HCT116 (cell line): Measurements from ENCODE around the gene VCPKMT. TPM values are rescaled to one million over a fixed set of nuclear protein-coding genes. Genes with fewer than 3 reads are reported as not detected.
A peak's percentile ranks its signal among the peaks of the same experiment; 100 is the strongest.

Experiments used
- ATAC-seq: fragments of 200-7000 bp; cut with Tn5 transposase; 2 replicates; pipeline ENCODE4 v1.9.1; 2020; ENCODE audit warnings: mild to moderate bottlenecking, moderate library complexity
- BruUV-seq: library from RNA; stranded (reverse); fragments of 400-500 nt; replicated peaks from 2 replicates; lab custom pipeline; 2021; lab: Mats Ljungman, UMichigan
- CTCF ChIA-PET: fragments of 300-600 bp; sonication (Branson Sonifier 250); formaldehyde crosslinking; loops from one replicate; lab custom pipeline; 2021; ENCODE audit warnings: antibody characterized with exemption; lab: Charles Lee
- POLR2A ChIA-PET: fragments of 300-600, 350-600 bp; sonication (Branson Sonifier 250); formaldehyde crosslinking; loops from one replicate; lab custom pipeline; 2021; ENCODE audit warnings: antibody characterized with exemption; lab: Charles Lee
- RAD21 ChIA-PET, 2 experiments: fragments of 300-600 bp; sonication (Branson Sonifier 250); formaldehyde crosslinking; loops; one replicate each; lab custom pipeline; 2023; ENCODE audit warnings: low total read pairs in 2 of 2; ENCODE audit not compliant: uncharacterized antibody in 2 of 2, unreplicated experiment in 2 of 2, low non-redundant PET in 1 of 2; lab: Charles Lee
- DNase-seq: peaks from one replicate; pipeline ENCODE4 v3.0.0-alpha.2; 2010; ENCODE audit warnings: low read depth, low spot score
- H2AFZ ChIP-seq: fragments of 200-600 bp; shearing (Covaris generic), sonication (generic); 2 replicates; pipeline ENCODE4 v1.6.1; 2017; ENCODE audit warnings: low read depth, mixed run types, mixed read lengths, antibody characterized with exemption, low read length; ENCODE audit not compliant: poor library complexity, severe bottlenecking
- H3K27ac ChIP-seq: 2 replicates; pipeline ENCODE4 v1.5.1; 2012; ENCODE audit warnings: low read depth, low read length
- H3K27me3 ChIP-seq: fragments of 200-600 bp; sonication (generic); 2 replicates; pipeline ENCODE4 v1.6.1; 2016; ENCODE audit warnings: mixed run types, low read length, mixed read lengths; ENCODE audit not compliant: insufficient read depth
- H3K36me3 ChIP-seq, 2 experiments: fragments of 200-500 bp in 1 of 2; fragments of 200-600 bp in 1 of 2; sonication (Bioruptor generic) in 1 of 2; sonication (generic) in 1 of 2; 2 replicates each; pipeline versions ENCODE4 v1.5.1 to v1.6.1; 2014 to 2016; ENCODE audit warnings: low read length in 2 of 2, inconsistent platforms in 1 of 2, mixed read lengths in 1 of 2, mixed run types in 1 of 2; ENCODE audit not compliant: insufficient read depth in 2 of 2, control insufficient read depth in 1 of 2
- H3K4me1 ChIP-seq, 2 experiments: fragments of 200-600 bp in 1 of 2; sonication (generic) in 1 of 2; 2 replicates each; pipeline versions ENCODE4 v1.5.1 to v1.6.1; 2012 to 2017; ENCODE audit warnings: low read length in 2 of 2, inconsistent platforms in 1 of 2, mild to moderate bottlenecking in 1 of 2, mixed read lengths in 1 of 2, mixed run types in 1 of 2, moderate library complexity in 1 of 2; ENCODE audit not compliant: insufficient read depth in 2 of 2, control insufficient read depth in 1 of 2
- H3K4me2 ChIP-seq: fragments of 200-600 bp; sonication (generic); 2 replicates; pipeline ENCODE4 v1.6.1; 2017; ENCODE audit warnings: mixed run types, low read length, mixed read lengths
- H3K4me3 ChIP-seq, 2 experiments: fragments of 200-600 bp in 1 of 2; sonication (generic) in 1 of 2; replicated peaks in 1 of 2; 2 replicates each; pipeline ENCODE4 v1.5.1; 2011 to 2016; ENCODE audit warnings: low read length in 2 of 2, control low read depth in 1 of 2, low read depth in 1 of 2, mild to moderate bottlenecking in 1 of 2, mixed read lengths in 1 of 2, mixed run types in 1 of 2
- H3K79me2 ChIP-seq: fragments of 200-600 bp; sonication (generic); 2 replicates; pipeline ENCODE4 v1.6.1; 2017; ENCODE audit warnings: mild to moderate bottlenecking, mixed run types, low read length, moderate library complexity, mixed read lengths; ENCODE audit not compliant: insufficient read depth
- H3K9ac ChIP-seq: fragments of 200-600 bp; sonication (generic); 2 replicates; pipeline ENCODE4 v1.6.1; 2016; ENCODE audit warnings: low read length, mixed read lengths
- H3K9me2 ChIP-seq: fragments of 200-600 bp; sonication (generic), shearing (Covaris generic); 2 replicates; pipeline ENCODE4 v1.6.1; 2017; ENCODE audit warnings: mixed run types, mild to moderate bottlenecking, moderate library complexity; ENCODE audit not compliant: insufficient read depth
- H3K9me3 ChIP-seq, 2 experiments: fragments of 200-500 bp in 1 of 2; fragments of 200-600 bp in 1 of 2; sonication (Bioruptor generic) in 1 of 2; sonication (generic) in 1 of 2; 2 replicates each; pipeline ENCODE4 v1.6.1; 2014 to 2017; ENCODE audit warnings: low read length in 2 of 2, mixed read lengths in 2 of 2, inconsistent platforms in 1 of 2, low read depth in 1 of 2, mild to moderate bottlenecking in 1 of 2, mixed run types in 1 of 2, moderate library complexity in 1 of 2; ENCODE audit not compliant: control insufficient read depth in 1 of 2, insufficient read depth in 1 of 2
- H4K20me1 ChIP-seq: fragments of 200-600 bp; sonication (generic), shearing (Covaris generic); 2 replicates; pipeline ENCODE4 v1.6.1; 2017; ENCODE audit warnings: mixed run types, mild to moderate bottlenecking, moderate library complexity; ENCODE audit not compliant: insufficient read depth
- CEBPB ChIP-seq: IDR thresholded peaks from 2 replicates; pipeline ENCODE4 v1.6.1; 2012; ENCODE audit warnings: low read depth
- EGR1 ChIP-seq: IDR thresholded peaks from 2 replicates; pipeline ENCODE4 v1.6.1; 2012; ENCODE audit warnings: low read depth
- ELF1 ChIP-seq: IDR thresholded peaks from 2 replicates; pipeline ENCODE4 v1.6.1; 2012; ENCODE audit warnings: low read depth, borderline replicate concordance
- EZH2 ChIP-seq: fragments of 200-600 bp; sonication (generic); IDR thresholded peaks from 2 replicates; pipeline ENCODE4 v1.6.1; 2017; ENCODE audit warnings: antibody characterized with exemption, mixed run types
- EZH2phosphoT487 ChIP-seq: fragments of 200-600 bp; IDR thresholded peaks from 2 replicates; pipeline ENCODE4 v1.6.1; 2018; ENCODE audit warnings: antibody characterized with exemption, borderline replicate concordance
- MAX ChIP-seq: IDR thresholded peaks from 2 replicates; pipeline ENCODE4 v1.6.1; 2012
- POLR2A ChIP-seq: IDR thresholded peaks from 2 replicates; pipeline ENCODE4 v1.7.0; 2011; ENCODE audit warnings: borderline replicate concordance; ENCODE audit not compliant: insufficient read depth, insufficient read length; ENCODE audit errors: extremely low read depth
- RAD21 ChIP-seq: IDR thresholded peaks from 2 replicates; pipeline ENCODE4 v1.6.1; 2012; ENCODE audit warnings: low read depth, mild to moderate bottlenecking
- SIN3A ChIP-seq: IDR thresholded peaks from 2 replicates; pipeline ENCODE4 v1.6.1; 2012; ENCODE audit warnings: low read depth
- SP1 ChIP-seq: IDR thresholded peaks from 2 replicates; pipeline ENCODE4 v1.6.1; 2012; ENCODE audit warnings: low read depth
- SRF ChIP-seq: IDR thresholded peaks from 2 replicates; pipeline ENCODE4 v1.6.1; 2012; ENCODE audit warnings: low read depth
- TCF7L2 ChIP-seq: IDR thresholded peaks from 2 replicates; pipeline ENCODE4 v1.7.0; 2011; ENCODE audit warnings: borderline replicate concordance, inconsistent platforms; ENCODE audit not compliant: insufficient read depth, insufficient read length; ENCODE audit errors: extremely low read depth
- YY1 ChIP-seq: IDR thresholded peaks from 2 replicates; pipeline ENCODE4 v1.6.1; 2011; ENCODE audit warnings: low read length, low read depth, moderate library complexity, mild to moderate bottlenecking; ENCODE audit not compliant: insufficient replicate concordance; ENCODE audit errors: extremely low read depth
- ZFX ChIP-seq: fragments of 450-650 bp; IDR thresholded peaks from 2 replicates; pipeline ENCODE4 v1.6.1; 2017
- ZNF274 ChIP-seq: fragments of 200-500 bp; sonication (Bioruptor generic); IDR thresholded peaks from 2 replicates; pipeline ENCODE4 v1.6.1; 2014; ENCODE audit warnings: mild to moderate bottlenecking, low read depth, low read length, inconsistent platforms
- intact Hi-C: fragments of 100-400 bp; cut with micrococcal nuclease; formaldehyde crosslinking; loops from 2 replicates; pipeline ENCODE4 v1.10.0; 2022
- total RNA-seq: library from RNA; stranded (reverse); gene quantifications from one replicate; pipeline ENCODE4 v1.2.1, GENCODE V29; 2021; ENCODE audit not compliant: unreplicated experiment
- TF ChIP-seq, protein P1 (sequence below): IDR thresholded peaks from 2 replicates; pipeline ENCODE4 v1.6.1; 2012
- TF ChIP-seq, protein P2 (sequence below): IDR thresholded peaks from 2 replicates; pipeline ENCODE4 v1.6.1; 2012; ENCODE audit warnings: low read depth
- TF ChIP-seq, protein P3 (sequence below): IDR thresholded peaks from 2 replicates; pipeline ENCODE4 v1.6.1; 2011; ENCODE audit warnings: mild to moderate bottlenecking, low read length, moderate library complexity; ENCODE audit not compliant: insufficient replicate concordance; ENCODE audit errors: extremely low read depth

The VCPKMT gene
- total RNA-seq, 1 experiment from 2014 or later: 9.7 TPM

GRCh38 chr14:50117456-50117855 is 1.1 kb upstream of the VCPKMT start:
- ChIA-PET RAD21 (no interaction called here), CTCF (no interaction called here), POLR2A (no interaction called here)
- peaks cover 7 to 11% of the 10 kb centered on the region in 2 experiments for H3K4me1 ChIP-seq
- H3K36me3 ChIP-seq: peaks cover 13 to 23% of the 10 kb centered on the region in 2 experiments
- no peaks in the 10 kb centered on the region for H3K9me3 ChIP-seq
- intact Hi-C loops: loop anchor here (5.0 kb wide), 1 partner anchor 495 kb away; the partner anchor contains the start of genes MGAT2 and RPL36AL
- H3K27me3 ChIP-seq: no peaks in the 10 kb centered on the region
- peaks cover 37% of the 10 kb centered on the region for H3K79me2 ChIP-seq
- H3K9ac ChIP-seq: no peak overlapping the region
- ATAC-seq (no peak), DNase-seq (no peak)
- H3K4me2 ChIP-seq: no peak overlapping the region
- no peaks in the 10 kb centered on the region for H3K9me2 ChIP-seq
- TF ChIP-seq MAX: no peak
- no peak for TF ChIP-seq POLR2A
- TF ChIP-seq, protein P1, sequence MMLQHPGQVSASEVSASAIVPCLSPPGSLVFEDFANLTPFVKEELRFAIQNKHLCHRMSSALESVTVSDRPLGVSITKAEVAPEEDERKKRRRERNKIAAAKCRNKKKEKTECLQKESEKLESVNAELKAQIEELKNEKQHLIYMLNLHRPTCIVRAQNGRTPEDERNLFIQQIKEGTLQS: no peak
- no peak for TF ChIP-seq YY1
- TF ChIP-seq EZH2phosphoT487: no peak
- TF ChIP-seq, protein P2, sequence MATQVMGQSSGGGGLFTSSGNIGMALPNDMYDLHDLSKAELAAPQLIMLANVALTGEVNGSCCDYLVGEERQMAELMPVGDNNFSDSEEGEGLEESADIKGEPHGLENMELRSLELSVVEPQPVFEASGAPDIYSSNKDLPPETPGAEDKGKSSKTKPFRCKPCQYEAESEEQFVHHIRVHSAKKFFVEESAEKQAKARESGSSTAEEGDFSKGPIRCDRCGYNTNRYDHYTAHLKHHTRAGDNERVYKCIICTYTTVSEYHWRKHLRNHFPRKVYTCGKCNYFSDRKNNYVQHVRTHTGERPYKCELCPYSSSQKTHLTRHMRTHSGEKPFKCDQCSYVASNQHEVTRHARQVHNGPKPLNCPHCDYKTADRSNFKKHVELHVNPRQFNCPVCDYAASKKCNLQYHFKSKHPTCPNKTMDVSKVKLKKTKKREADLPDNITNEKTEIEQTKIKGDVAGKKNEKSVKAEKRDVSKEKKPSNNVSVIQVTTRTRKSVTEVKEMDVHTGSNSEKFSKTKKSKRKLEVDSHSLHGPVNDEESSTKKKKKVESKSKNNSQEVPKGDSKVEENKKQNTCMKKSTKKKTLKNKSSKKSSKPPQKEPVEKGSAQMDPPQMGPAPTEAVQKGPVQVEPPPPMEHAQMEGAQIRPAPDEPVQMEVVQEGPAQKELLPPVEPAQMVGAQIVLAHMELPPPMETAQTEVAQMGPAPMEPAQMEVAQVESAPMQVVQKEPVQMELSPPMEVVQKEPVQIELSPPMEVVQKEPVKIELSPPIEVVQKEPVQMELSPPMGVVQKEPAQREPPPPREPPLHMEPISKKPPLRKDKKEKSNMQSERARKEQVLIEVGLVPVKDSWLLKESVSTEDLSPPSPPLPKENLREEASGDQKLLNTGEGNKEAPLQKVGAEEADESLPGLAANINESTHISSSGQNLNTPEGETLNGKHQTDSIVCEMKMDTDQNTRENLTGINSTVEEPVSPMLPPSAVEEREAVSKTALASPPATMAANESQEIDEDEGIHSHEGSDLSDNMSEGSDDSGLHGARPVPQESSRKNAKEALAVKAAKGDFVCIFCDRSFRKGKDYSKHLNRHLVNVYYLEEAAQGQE: no peak
- no peak for TF ChIP-seq ZNF274
- TF ChIP-seq EZH2: no peak
- TF ChIP-seq RAD21: no peak
- TF ChIP-seq, protein P3, sequence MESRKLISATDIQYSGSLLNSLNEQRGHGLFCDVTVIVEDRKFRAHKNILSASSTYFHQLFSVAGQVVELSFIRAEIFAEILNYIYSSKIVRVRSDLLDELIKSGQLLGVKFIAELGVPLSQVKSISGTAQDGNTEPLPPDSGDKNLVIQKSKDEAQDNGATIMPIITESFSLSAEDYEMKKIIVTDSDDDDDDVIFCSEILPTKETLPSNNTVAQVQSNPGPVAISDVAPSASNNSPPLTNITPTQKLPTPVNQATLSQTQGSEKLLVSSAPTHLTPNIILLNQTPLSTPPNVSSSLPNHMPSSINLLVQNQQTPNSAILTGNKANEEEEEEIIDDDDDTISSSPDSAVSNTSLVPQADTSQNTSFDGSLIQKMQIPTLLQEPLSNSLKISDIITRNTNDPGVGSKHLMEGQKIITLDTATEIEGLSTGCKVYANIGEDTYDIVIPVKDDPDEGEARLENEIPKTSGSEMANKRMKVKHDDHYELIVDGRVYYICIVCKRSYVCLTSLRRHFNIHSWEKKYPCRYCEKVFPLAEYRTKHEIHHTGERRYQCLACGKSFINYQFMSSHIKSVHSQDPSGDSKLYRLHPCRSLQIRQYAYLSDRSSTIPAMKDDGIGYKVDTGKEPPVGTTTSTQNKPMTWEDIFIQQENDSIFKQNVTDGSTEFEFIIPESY: no peak
- TF ChIP-seq EGR1: no peak
- TF ChIP-seq TCF7L2: no peak
- no peak for TF ChIP-seq ZFX
- no peak for TF ChIP-seq ELF1
- no peak for TF ChIP-seq SRF
- no peak for TF ChIP-seq CEBPB
- TF ChIP-seq SP1: no peak
- TF ChIP-seq SIN3A: no peak
- peak overlapping the region; percentile 95 for H2AFZ ChIP-seq
- H4K20me1 ChIP-seq: no peaks in the 10 kb centered on the region
- no peak overlapping the region for H3K4me3 ChIP-seq
- no TSS peak for BruUV-seq
- no peak overlapping the region for H3K27ac ChIP-seq
